ENCODE results near the gene WDR46. TPM values are rescaled to one million over a fixed set of nuclear protein-coding genes. Genes with fewer than 3 reads are reported as not detected.

WDR46 gene
- total and polyA plus RNA-seq, 2 of the 13 experiments (the other 11 are each of a cell fraction or from before 2014, with no cell fraction given): 47.4 to 105 TPM

GRCh38 chr6:33247977-33248642, 40.9 kb downstream of the WDR46 start (continued):
- TF ChIP-seq MEF2D (CRISPR knock-in tag; IDR thresholded peaks at IDR 0.05) (no peak), TERF1 (CRISPR knock-in tag; IDR thresholded peaks at IDR 0.05) (no peak), LCORL (IDR thresholded peaks at IDR 0.05) (no peak), LCORL (CRISPR knock-in tag; IDR thresholded peaks at IDR 0.05) (no peak), PRDM15 (CRISPR knock-in tag; IDR thresholded peaks at IDR 0.05) (no peak), ZNF530 (CRISPR knock-in tag; IDR thresholded peaks at IDR 0.05; ENCODE audit: low read depth) (no peak), MLLT10 (CRISPR knock-in tag; IDR thresholded peaks at IDR 0.05) (no peak), ZZZ3 (CRISPR knock-in tag; IDR thresholded peaks at IDR 0.05; ENCODE audit: borderline replicate concordance) (no peak), ZNF281 (CRISPR knock-in tag; IDR thresholded peaks at IDR 0.05; ENCODE audit: borderline replicate concordance) (peak; percentile 53; the same call in 1 of the 2 replicates), ZBTB38 (CRISPR knock-in tag; IDR thresholded peaks at IDR 0.05) (peak; percentile 7; the same call in 1 of the 2 replicates), FOXO1 (CRISPR knock-in tag; IDR thresholded peaks at IDR 0.05) (0 out of 2 replicates have a peak, but pooled peaks have one; percentile 23), ZNF225 (CRISPR knock-in tag; IDR thresholded peaks at IDR 0.05) (no peak), ZNF468 (CRISPR knock-in tag; IDR thresholded peaks at IDR 0.05) (no peak), SAP130 (CRISPR knock-in tag; IDR thresholded peaks at IDR 0.05; ENCODE audit: low read depth) (peak; percentile 67), GATAD2A (CRISPR knock-in tag; IDR thresholded peaks at IDR 0.05) (peak; percentile 24; the same call in 1 of the 2 replicates), SSRP1 (CRISPR knock-in tag; IDR thresholded peaks at IDR 0.05) (no peak), PREB (CRISPR knock-in tag; IDR thresholded peaks at IDR 0.05) (no peak), SIX1 (CRISPR knock-in tag; IDR thresholded peaks at IDR 0.05; ENCODE audit: borderline replicate concordance) (no peak), MXD3 (CRISPR knock-in tag; IDR thresholded peaks at IDR 0.05) (peak; percentile 76), ZNF24 (IDR thresholded peaks at IDR 0.05) (no peak), KDM5A (IDR thresholded peaks at IDR 0.05; ENCODE audit: borderline replicate concordance, low read length) (peak; percentile 24; the same call in 1 of the 2 replicates), RARA (CRISPR knock-in tag; IDR thresholded peaks at IDR 0.05) (no peak; the same call in 1 of the 2 replicates), KAT8 (CRISPR knock-in tag; IDR thresholded peaks at IDR 0.05) (peak; percentile 41; the same call in 1 of the 2 replicates)
